Ishikawa (cell line): ENCODE data around the gene CHST9.

ENCODE experiments used
- EP300 ChIP-seq: IDR thresholded peaks from 2 replicates; pipeline ENCODE4 v1.6.1; 2012; ENCODE audit warnings: borderline replicate concordance
- REST ChIP-seq: IDR thresholded peaks from 2 replicates; pipeline ENCODE4 v1.6.1; 2012; ENCODE audit warnings: low read depth, mild to moderate bottlenecking

GRCh38 chr18:27005589-27005988, 179.5 kb downstream of the CHST9 start:
- TF ChIP-seq REST (no peak), EP300 (no peak)
